Mucosa of rectum (tissue), 2 donors: ENCODE results near the gene SSH3.

Source experiments
- H3K27ac ChIP-seq, 2 donors: one replicate each; pipeline ENCODE4 v1.7.0; 2013; ENCODE audit warnings: inconsistent platforms in 2 of 2, low read depth in 2 of 2, low read length in 2 of 2
- H3K27me3 ChIP-seq, 2 donors: one replicate each; pipeline ENCODE4 v1.7.0; 2013; ENCODE audit warnings: low read length in 2 of 2; ENCODE audit not compliant: control insufficient read depth in 2 of 2, insufficient read depth in 2 of 2
- H3K36me3 ChIP-seq, 2 donors: one replicate each; pipeline ENCODE4 v1.7.0; 2013; ENCODE audit warnings: low read length in 2 of 2; ENCODE audit not compliant: control insufficient read depth in 2 of 2, insufficient read depth in 2 of 2
- H3K4me1 ChIP-seq, 2 donors: one replicate each; pipeline ENCODE4 v1.7.0; 2013; ENCODE audit warnings: low read length in 2 of 2, mild to moderate bottlenecking in 1 of 2; ENCODE audit not compliant: control insufficient read depth in 2 of 2, insufficient read depth in 2 of 2
- H3K4me3 ChIP-seq, 2 donors: one replicate each; pipeline ENCODE4 v1.7.0; 2013; ENCODE audit warnings: low read length in 2 of 2
- H3K9ac ChIP-seq, 2 donors: one replicate each; pipeline ENCODE4 v1.7.0; 2013; ENCODE audit warnings: low read length in 2 of 2, low read depth in 1 of 2, mild to moderate bottlenecking in 1 of 2
- H3K9me3 ChIP-seq, 2 donors: one replicate each; pipeline ENCODE4 v1.7.0; 2013; ENCODE audit warnings: low read length in 2 of 2; ENCODE audit not compliant: control insufficient read depth in 2 of 2
- donor health status: healthy.
- donor health status: Normal muscosa, but diverticular disease.

The SSH3 gene

GRCh38 chr11:67355023-67355793 lies 51.9 kb downstream of the SSH3 start:
- peak overlapping the region; percentile 34 to 69 for H3K4me3 ChIP-seq
- peaks cover 50 to 59% of the 10 kb centered on the region in 2 donors for H3K4me1 ChIP-seq
- H3K9ac ChIP-seq: peak overlapping the region; percentile 71 to 99

GRCh38 chr11:67355794-67356386 lies 52.6 kb downstream of the SSH3 start:
- Histone ChIP-seq H3K9ac (peak overlapping the region; percentile 71 to 99), H3K36me3 (peaks cover 3 to 5% of the 10 kb centered on the region in 2 donors), H3K4me3 (peak overlapping the region; percentile 63 to 69), H3K9me3 (no peaks in the 10 kb centered on the region), H3K4me1 (peaks cover 48 to 58% of the 10 kb centered on the region in 2 donors), H3K27me3 (no peaks in the 10 kb centered on the region), H3K27ac (peak overlapping the region; percentile 99 to 100)

More at GRCh38 chr11:67355023-67355793, 51.9 kb downstream of the SSH3 start:
- Histone ChIP-seq H3K36me3 (peaks cover 3 to 5% of the 10 kb centered on the region in 2 donors), H3K27me3 (no peaks in the 10 kb centered on the region), H3K27ac (peak overlapping the region; percentile 99 to 100), H3K9me3 (no peaks in the 10 kb centered on the region)

GRCh38 chr11:67356387-67356863 lies 53.1 kb downstream of the SSH3 start:
- H3K36me3 ChIP-seq: peaks cover 2 to 3% of the 10 kb centered on the region in 2 donors
- H3K9me3 ChIP-seq: no peaks in the 10 kb centered on the region
- H3K9ac ChIP-seq: peak overlapping the region; percentile 71 to 99
- H3K27me3 ChIP-seq: no peaks in the 10 kb centered on the region
- H3K27ac ChIP-seq: peak overlapping the region; percentile 99 to 100
- peak overlapping the region; percentile 63 to 69 for H3K4me3 ChIP-seq
- peaks cover 43 to 53% of the 10 kb centered on the region in 2 donors for H3K4me1 ChIP-seq

- Histone ChIP-seq H3K27ac (peak overlapping the region; percentile 99 to 100), H3K9me3 (no peaks in the 10 kb centered on the region), H3K4me1 (peaks cover 38 to 47% of the 10 kb centered on the region in 2 donors), H3K27me3 (no peaks in the 10 kb centered on the region), H3K4me3 (peak overlapping the region; percentile 63 to 69), H3K36me3 (no peaks in the 10 kb centered on the region), H3K9ac (peak overlapping the region; percentile 71 to 99)
Observed at GRCh38 chr11:67356864-67357561, 53.7 kb downstream of the SSH3 start.

- H3K27me3 ChIP-seq: no peaks in the 10 kb centered on the region
- H3K9ac ChIP-seq: no peak overlapping the region
- H3K4me1 ChIP-seq: peaks cover 37 to 39% of the 10 kb centered on the region in 2 donors
- H3K27ac ChIP-seq: no peak overlapping the region
- H3K36me3 ChIP-seq: no peaks in the 10 kb centered on the region
- H3K4me3 ChIP-seq: no peak overlapping the region
- no peaks in the 10 kb centered on the region for H3K9me3 ChIP-seq
Observed at GRCh38 chr11:67357831-67358670, 54.7 kb downstream of the SSH3 start.
